ENCODE data around the gene OR6C2. TPM values are rescaled to one million over a fixed set of nuclear protein-coding genes. Genes with fewer than 3 reads are reported as not detected.

OR6C2 gene
- total and polyA plus RNA-seq, 2 of the 8 experiments (the other 6 are each of a cell fraction or from before 2014, with no cell fraction given): not detected

DNA sequence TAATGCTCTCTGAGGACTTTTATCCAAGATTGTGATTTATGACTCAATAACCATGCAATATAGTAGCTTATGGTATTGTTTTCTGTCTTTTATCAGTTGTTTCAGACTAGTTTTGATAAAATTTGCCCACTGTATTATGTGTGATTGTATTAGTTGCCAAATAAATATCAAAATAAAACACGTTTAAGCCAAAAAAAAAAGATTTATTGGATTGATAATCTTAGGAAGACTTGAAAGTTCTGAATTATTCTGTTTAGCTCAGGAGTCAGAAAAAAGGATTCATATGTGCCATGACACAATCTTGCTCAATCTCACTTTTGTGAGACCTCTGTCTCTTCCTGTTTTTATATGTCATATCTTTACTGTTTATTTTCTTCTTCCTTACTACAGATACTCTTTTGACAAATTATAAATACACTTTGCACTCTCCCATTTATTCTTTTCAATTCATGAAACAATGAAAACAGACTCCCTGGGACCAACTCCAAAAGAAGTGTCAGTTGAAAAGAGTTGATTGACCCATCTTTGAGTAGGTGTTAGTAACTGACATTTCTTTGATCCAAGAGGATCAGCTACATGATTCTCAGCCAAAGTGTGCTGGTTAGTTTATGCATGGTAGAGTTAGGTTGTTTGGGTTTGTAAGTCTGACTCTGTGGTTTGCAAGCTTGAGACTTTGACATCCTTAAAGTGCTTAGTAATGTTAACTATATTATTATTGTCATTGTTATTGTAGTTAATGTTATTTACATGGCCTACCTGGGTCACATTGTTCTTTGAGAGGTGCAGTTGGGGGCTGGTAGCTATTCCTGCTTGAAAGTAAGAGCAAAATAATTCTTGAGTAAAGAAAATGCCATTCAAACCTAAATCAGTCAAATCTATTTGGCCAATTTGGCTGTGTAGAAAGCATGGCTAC is 15.3 kb upstream of the OR6C2 start:
- Histone ChIP-seq H3K4ac (replicated peaks; ENCODE audit: insufficient read length, low read depth, low read length) (no peak overlapping the region), H3K79me1 (ENCODE audit: low read depth, low read length) (no peaks in the 10 kb centered on the region), H4K8ac (ENCODE audit: extremely low read depth, insufficient read depth, low read length) (no peak overlapping the region), H3K4me2 (ENCODE audit: insufficient read depth in 1 of 2, low read depth in 2 of 2, low read length in 2 of 2) (peak overlapping the region; percentile 46 to 52), H2BK120ac (replicated peaks; ENCODE audit: low read depth, low read length) (no peak overlapping the region), H3K14ac (ENCODE audit: insufficient read length) (no peak overlapping the region), H2AK5ac (ENCODE audit: low read depth, low read length) (no peak overlapping the region), H3K9me3 (ENCODE audit: insufficient read depth in 2 of 2, low read depth in 1 of 2, low read length in 1 of 2) (no peaks in the 10 kb centered on the region), H2BK20ac (ENCODE audit: low read length) (no peak overlapping the region), H4K91ac (replicated peaks; ENCODE audit: insufficient read length, low read length) (no peak overlapping the region), H3K27me3 (replicated peaks in 1 of 4; ENCODE audit: control insufficient read depth in 3 of 4, extremely low read depth in 1 of 4, insufficient read depth in 3 of 4, low read length in 3 of 4) (no peaks in the 10 kb centered on the region), H3K23me2 (ENCODE audit: low read depth, low read length) (no peaks in the 10 kb centered on the region), H3K9ac (replicated peaks in 1 of 4; ENCODE audit: extremely low read depth in 1 of 4, low read depth in 3 of 4, low read length in 3 of 4) (no peak overlapping the region), H3K79me2 (ENCODE audit: control insufficient read depth in 1 of 2, insufficient read depth in 2 of 2, low read length in 2 of 2) (no peaks in the 10 kb centered on the region), H3K56ac (replicated peaks; ENCODE audit: insufficient read length, low read depth, low read length) (no peak overlapping the region), H4K5ac (ENCODE audit: insufficient read length, low read depth, low read length) (no peak overlapping the region), H3K4me1 (replicated peaks in 1 of 4; ENCODE audit: control insufficient read depth in 3 of 4, insufficient read depth in 4 of 4, low read length in 3 of 4) (peaks cover 0 to 8% (median 2%) of the 10 kb centered on the region in 4 experiments; a peak in 3 of 7 replicates), H3K23ac (ENCODE audit: insufficient read length) (no peak overlapping the region), H2BK12ac (ENCODE audit: low read depth, low read length) (no peak overlapping the region), H3K18ac (ENCODE audit: extremely low read depth, low read length) (no peak overlapping the region), H2BK5ac (ENCODE audit: low read depth, low read length) (no peak overlapping the region), H2BK15ac (ENCODE audit: low read length) (no peak overlapping the region), H3K4me3 (ENCODE audit: extremely low read depth in 1 of 4, insufficient read depth in 2 of 4, low read depth in 3 of 4, low read length in 4 of 4) (peak overlapping the region in 1 of 4 experiments; percentile 23; a peak in 2 of 8 replicates), H4K20me1 (replicated peaks in 1 of 2; ENCODE audit: control insufficient read depth in 1 of 2, insufficient read depth in 2 of 2, low read length in 2 of 2) (no peaks in the 10 kb centered on the region), H2AFZ (ENCODE audit: low read length) (no peak overlapping the region), H3K27ac (ENCODE audit: low read depth, low read length) (no peak overlapping the region), H3K36me3 (ENCODE audit: control insufficient read depth in 2 of 4, insufficient read depth in 4 of 4, low read length in 3 of 4) (no peaks in the 10 kb centered on the region)
- DNase-seq (ENCODE audit: low read depth in 1 of 2, low spot score in 2 of 2) (no peak), FAIRE-seq (no peak)
- ChIA-PET POLR2A (ENCODE audit: partially characterized antibody) (no interaction called here), CTCF (ENCODE audit: partially characterized antibody) (interaction anchor here (1.0 kb wide), 1 partner anchor 41 kb away, joined by 3 read pairs; the partner anchor contains the start of gene OR6C70)
- 33% methylated on average over 1 of the region's 1 CpG; no CpG with 5 or more reads in 1 of the 2 experiments for WGBS, 2 experiments (ENCODE audit: extremely low coverage in 1 of 2, insufficient coverage in 1 of 2, insufficient read length in 1 of 2, insufficient replicate concordance in 2 of 2, low coverage in 1 of 2, low lambda C conversion rate in 2 of 2, missing lambda C conversion rate in 1 of 2)
- TF ChIP-seq KDM1A (IDR thresholded peaks at IDR 0.05; ENCODE audit: borderline replicate concordance, low read length) (no peak), BACH1 (IDR thresholded peaks at IDR 0.05; ENCODE audit: low read length) (peak; percentile 53)
